ENCODE data around the gene TXLNG. TPM values are rescaled to one million over a fixed set of nuclear protein-coding genes. Genes with fewer than 3 reads are reported as not detected.

TXLNG gene
- total and polyA plus RNA-seq, 2 of the 13 experiments (the other 11 are each of a cell fraction or from before 2014, with no cell fraction given): 13.1 to 15.5 TPM

DNA sequence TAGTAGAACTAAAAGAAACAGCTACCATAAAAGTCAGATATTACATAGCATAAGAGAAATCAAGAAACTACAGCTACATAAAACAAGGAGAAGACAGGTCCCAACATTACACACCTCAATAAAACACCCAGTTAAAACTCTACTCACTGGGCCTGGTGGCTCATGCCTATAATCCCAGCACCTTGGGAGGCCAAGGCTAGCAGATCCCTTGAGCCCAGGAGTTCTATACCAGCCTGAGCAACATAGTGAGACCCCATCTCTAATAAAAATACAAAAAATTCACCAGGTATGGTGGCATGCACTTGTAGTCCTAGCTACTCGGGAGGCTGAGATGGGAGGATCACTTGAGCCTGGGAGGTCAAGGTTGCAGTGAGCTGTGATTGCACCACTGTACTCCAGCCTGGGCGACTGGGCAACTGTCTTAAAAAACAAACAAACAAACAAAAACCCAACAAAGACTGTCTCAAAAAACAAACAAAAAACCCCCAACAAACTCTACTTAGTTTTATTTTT, 15.2 kb upstream of the TXLNG start (continued):
- TF ChIP-seq, protein P1, sequence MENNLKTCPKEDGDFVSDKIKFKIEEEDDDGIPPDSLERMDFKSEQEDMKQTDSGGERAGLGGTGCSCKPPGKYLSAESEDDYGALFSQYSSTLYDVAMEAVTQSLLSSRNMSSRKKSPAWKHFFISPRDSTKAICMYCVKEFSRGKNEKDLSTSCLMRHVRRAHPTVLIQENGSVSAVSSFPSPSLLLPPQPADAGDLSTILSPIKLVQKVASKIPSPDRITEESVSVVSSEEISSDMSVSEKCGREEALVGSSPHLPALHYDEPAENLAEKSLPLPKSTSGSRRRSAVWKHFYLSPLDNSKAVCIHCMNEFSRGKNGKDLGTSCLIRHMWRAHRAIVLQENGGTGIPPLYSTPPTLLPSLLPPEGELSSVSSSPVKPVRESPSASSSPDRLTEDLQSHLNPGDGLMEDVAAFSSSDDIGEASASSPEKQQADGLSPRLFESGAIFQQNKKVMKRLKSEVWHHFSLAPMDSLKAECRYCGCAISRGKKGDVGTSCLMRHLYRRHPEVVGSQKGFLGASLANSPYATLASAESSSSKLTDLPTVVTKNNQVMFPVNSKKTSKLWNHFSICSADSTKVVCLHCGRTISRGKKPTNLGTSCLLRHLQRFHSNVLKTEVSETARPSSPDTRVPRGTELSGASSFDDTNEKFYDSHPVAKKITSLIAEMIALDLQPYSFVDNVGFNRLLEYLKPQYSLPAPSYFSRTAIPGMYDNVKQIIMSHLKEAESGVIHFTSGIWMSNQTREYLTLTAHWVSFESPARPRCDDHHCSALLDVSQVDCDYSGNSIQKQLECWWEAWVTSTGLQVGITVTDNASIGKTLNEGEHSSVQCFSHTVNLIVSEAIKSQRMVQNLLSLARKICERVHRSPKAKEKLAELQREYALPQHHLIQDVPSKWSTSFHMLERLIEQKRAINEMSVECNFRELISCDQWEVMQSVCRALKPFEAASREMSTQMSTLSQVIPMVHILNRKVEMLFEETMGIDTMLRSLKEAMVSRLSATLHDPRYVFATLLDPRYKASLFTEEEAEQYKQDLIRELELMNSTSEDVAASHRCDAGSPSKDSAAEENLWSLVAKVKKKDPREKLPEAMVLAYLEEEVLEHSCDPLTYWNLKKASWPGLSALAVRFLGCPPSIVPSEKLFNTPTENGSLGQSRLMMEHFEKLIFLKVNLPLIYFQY (CRISPR knock-in tag; IDR thresholded peaks at IDR 0.05; ENCODE audit: borderline replicate concordance): no peak
- TF ChIP-seq JUNB (CRISPR knock-in tag; IDR thresholded peaks at IDR 0.05; ENCODE audit: borderline replicate concordance) (no peak), SRF (IDR thresholded peaks at IDR 0.05; ENCODE audit: low read depth, low read length) (no peak), ZBTB42 (CRISPR knock-in tag; IDR thresholded peaks at IDR 0.05) (no peak), ZFP37 (CRISPR knock-in tag; IDR thresholded peaks at IDR 0.05; ENCODE audit: borderline replicate concordance) (no peak), NCOR1 (IDR thresholded peaks at IDR 0.05; ENCODE audit: borderline replicate concordance, low read length) (no peak)
- TF ChIP-seq, protein P2, sequence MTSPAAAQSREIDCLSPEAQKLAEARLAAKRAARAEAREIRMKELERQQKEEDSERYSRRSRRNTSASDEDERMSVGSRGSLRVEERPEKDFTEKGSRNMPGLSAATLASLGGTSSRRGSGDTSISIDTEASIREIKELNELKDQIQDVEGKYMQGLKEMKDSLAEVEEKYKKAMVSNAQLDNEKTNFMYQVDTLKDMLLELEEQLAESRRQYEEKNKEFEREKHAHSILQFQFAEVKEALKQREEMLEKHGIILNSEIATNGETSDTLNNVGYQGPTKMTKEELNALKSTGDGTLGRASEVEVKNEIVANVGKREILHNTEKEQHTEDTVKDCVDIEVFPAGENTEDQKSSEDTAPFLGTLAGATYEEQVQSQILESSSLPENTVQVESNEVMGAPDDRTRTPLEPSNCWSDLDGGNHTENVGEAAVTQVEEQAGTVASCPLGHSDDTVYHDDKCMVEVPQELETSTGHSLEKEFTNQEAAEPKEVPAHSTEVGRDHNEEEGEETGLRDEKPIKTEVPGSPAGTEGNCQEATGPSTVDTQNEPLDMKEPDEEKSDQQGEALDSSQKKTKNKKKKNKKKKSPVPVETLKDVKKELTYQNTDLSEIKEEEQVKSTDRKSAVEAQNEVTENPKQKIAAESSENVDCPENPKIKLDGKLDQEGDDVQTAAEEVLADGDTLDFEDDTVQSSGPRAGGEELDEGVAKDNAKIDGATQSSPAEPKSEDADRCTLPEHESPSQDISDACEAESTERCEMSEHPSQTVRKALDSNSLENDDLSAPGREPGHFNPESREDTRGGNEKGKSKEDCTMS (CRISPR knock-in tag; conservative IDR thresholded peaks at IDR 0.05): no peak
